HS-27A (cell line): ENCODE data around the gene TGM1.
"Not testable (repeated sequence)": the region's sequence is repeated elsewhere in the genome, so short reads cannot be mapped to it uniquely, and the experiment has no call there.

Source experiments
- DNase-seq: peaks from one replicate; pipeline ENCODE4 v3.0.0-alpha.2; 2012; ENCODE audit warnings: low read depth, missing footprints

TGM1 gene

GRCh38 chr14:24206260-24207103 is 56.5 kb downstream of the TGM1 start:
- no peak for DNase-seq

- no peak for DNase-seq
Observed at GRCh38 chr14:24204163-24205146, 58.5 kb downstream of the TGM1 start.

- DNase-seq: not testable (repeated sequence)
Observed at GRCh38 chr14:24203249-24203886, 59.6 kb downstream of the TGM1 start.

GRCh38 chr14:24202538-24202937 is 60.4 kb downstream of the TGM1 start:
- DNase-seq: not testable (repeated sequence)
